ENCODE data around the gene ITPRIPL2. TPM values are rescaled to one million over a fixed set of nuclear protein-coding genes. Genes with fewer than 3 reads are reported as not detected.

ITPRIPL2 gene
- total RNA-seq, 1 donor from 2014 or later = 33.4 TPM

GRCh38 chr16:19170043-19170655 is 56.4 kb downstream of the ITPRIPL2 start:
- H3K9ac ChIP-seq (ENCODE audit: low read depth in 1 of 3, low read length in 3 of 3) = no peak overlapping the region
- no peak overlapping the region for H3K4me3 ChIP-seq (ENCODE audit: low read length in 3 of 3)
- H3K36me3 ChIP-seq (ENCODE audit: control insufficient read depth in 3 of 3, insufficient read depth in 3 of 3, low read length in 3 of 3) = no peaks in the 10 kb centered on the region
- H3K27me3 ChIP-seq (ENCODE audit: control insufficient read depth in 3 of 3, insufficient read depth in 3 of 3, low read length in 3 of 3) = peaks cover 7 to 30% (median 11%) of the 10 kb centered on the region in 3 donors
- H3K9me3 ChIP-seq (ENCODE audit: control insufficient read depth in 3 of 3, low read length in 3 of 3) = no peaks in the 10 kb centered on the region
- peaks cover 4 to 6% (median 4%) of the 10 kb centered on the region in 3 donors for H3K4me1 ChIP-seq (ENCODE audit: control insufficient read depth in 3 of 3, insufficient read depth in 3 of 3, low read length in 3 of 3)
- H3K27ac ChIP-seq (ENCODE audit: low read depth, low read length) = no peak overlapping the region

Other genes starting within 250 kb of the ITPRIPL2 start
- 89.2 TPM for gene SMG1, start 187.6 kb upstream of the ITPRIPL2 start, total RNA-seq
- gene TMC7, start 130.0 kb upstream of the ITPRIPL2 start, total RNA-seq = 3.1 TPM
- gene COQ7, start 46.4 kb upstream of the ITPRIPL2 start, total RNA-seq = 25.1 TPM
- 2.6 TPM for gene SYT17, start 54.3 kb downstream of the ITPRIPL2 start, total RNA-seq
- gene CLEC19A, start 171.8 kb downstream of the ITPRIPL2 start, total RNA-seq = not detected

Measured in skeletal muscle tissue (tissue), 4 donors.